Spleen (tissue), 11 donors: ENCODE measurements around the gene SCML1. TPM values are rescaled to one million over a fixed set of nuclear protein-coding genes. Genes with fewer than 3 reads are reported as not detected.

Source experiments
- DNase-seq: peaks from one replicate; pipeline ENCODE4 v3.0.0-alpha.2; 2020
- H3K27ac ChIP-seq, 8 donors: fragments of 200-600 bp; sonication (generic) in 7 of 8; 1 replicate in 4 of 8; 2 replicates in 4 of 8; pipeline versions ENCODE4 v1.5.0 to v1.8.0; 2016 to 2021; ENCODE audit warnings: inconsistent platforms in 4 of 8, mild to moderate bottlenecking in 4 of 8, moderate library complexity in 1 of 8
- H3K27me3 ChIP-seq, 7 donors: fragments of 200-600 bp; sonication (generic) in 6 of 7; replicated peaks in 1 of 7; 1 replicate in 4 of 7; 2 replicates in 3 of 7; pipeline versions ENCODE4 v1.5.0 to v1.8.0; 2016 to 2021; ENCODE audit warnings: inconsistent platforms in 3 of 7, mild to moderate bottlenecking in 1 of 7
- H3K36me3 ChIP-seq, 6 donors: fragments of 200-600 bp; sonication (generic) in 5 of 6; 1 replicate in 4 of 6; 2 replicates in 2 of 6; pipeline versions ENCODE4 v1.5.0 to v1.8.0; 2016 to 2021; ENCODE audit warnings: inconsistent platforms in 2 of 6
- H3K4me1 ChIP-seq, 6 donors: fragments of 200-600 bp; sonication (generic) in 5 of 6; 1 replicate in 3 of 6; 2 replicates in 3 of 6; pipeline versions ENCODE4 v1.5.0 to v1.8.0; 2016 to 2021; ENCODE audit warnings: inconsistent platforms in 3 of 6
- H3K4me3 ChIP-seq, 8 donors: fragments of 200-600 bp; sonication (generic) in 7 of 8; 1 replicate in 4 of 8; 2 replicates in 4 of 8; pipeline versions ENCODE4 v1.5.0 to v1.8.0; 2016 to 2021; ENCODE audit warnings: inconsistent platforms in 4 of 8, mild to moderate bottlenecking in 4 of 8, moderate library complexity in 2 of 8
- H3K9me3 ChIP-seq, 8 donors: fragments of 200-600 bp; sonication (generic) in 7 of 8; 1 replicate in 4 of 8; 2 replicates in 4 of 8; pipeline versions ENCODE4 v1.5.0 to v1.8.0; 2016 to 2021; ENCODE audit warnings: inconsistent platforms in 4 of 8
- POLR2A ChIP-seq, 3 donors: fragments of 450-650 bp; IDR thresholded peaks; one replicate each; pipeline ENCODE4 v1.5.1; 2017; ENCODE audit warnings: antibody characterized with exemption in 3 of 3, mild to moderate bottlenecking in 1 of 3
- POLR2AphosphoS5 ChIP-seq, 3 donors: sonication (generic); formaldehyde crosslinking; IDR thresholded peaks; one replicate each; pipeline ENCODE4 v1.5.1; 2017; ENCODE audit warnings: antibody characterized with exemption in 3 of 3
- WGBS, 5 donors: extraction: QIAGEN DNeasy Blood & Tissue Kit in 3 of 5; methylation state at CpG; one replicate each; pipeline versions ENCODE4 v1.1.5 to v1.1.7; 2013 to 2018; 5-methylcytosine and 5-hydroxymethylcytosine counted together
- intact Hi-C: fragments of 100-400 bp; cut with DNase I; formaldehyde crosslinking; loops from one replicate; pipeline ENCODE4 v1.15.0; 2023; ENCODE audit warnings: low total_unique reads
- polyA plus RNA-seq, 3 donors: library from polyadenylated mRNA; stranded (reverse); fragments of 200-250 nt; gene quantifications; one replicate each; pipeline ENCODE4 v1.2.1, GENCODE V29; 2013
- total RNA-seq, 7 donors: library from RNA; depleted of rRNA in 3 of 7; stranded (reverse); fragments of >200 nt in 3 of 7; fragmentation: NEBNext Ultra II Directional in 4 of 7; extraction: Animal tissue kit (Norgen Biotek cat#: 25700) in 4 of 7; gene quantifications; one replicate each; pipeline versions ENCODE4 v1.1.0 to v1.2.1, GENCODE V29; 2016 to 2021
- TF ChIP-seq, protein P1 (sequence below), 11 experiments: fragments of 200-600 bp in 7 of 11; fragments of 450-650 bp in 4 of 11; sonication (generic) in 4 of 11; IDR thresholded peaks in 8 of 11; conservative IDR thresholded peaks in 3 of 11; 1 replicate in 7 of 11; 2 replicates in 4 of 11; pipeline versions ENCODE4 v1.4.0 to v1.8.0; 2016 to 2021; ENCODE audit warnings: antibody characterized with exemption in 11 of 11, inconsistent platforms in 4 of 11, mild to moderate bottlenecking in 1 of 11
- donor health status: healthy with polysubstance abuse.
- donor health status: DM: no; HTN: no; CAD: no; lungs with moderate emphysema.
- donor health status: DM: no; HTN: no; CAD: no.
- donor health status: Bipolar disorder and iron deficiency.
- donor health status: healthy.
- donor health status: DM: no; HTN: no; CAD: no.
- donor health status: DM: yes; HTN: yes; CAD: no.

Gene SCML1
- total and polyA plus RNA-seq, 10 donors, result 10.4 to 22.7 (median 15.3) TPM

DNA sequence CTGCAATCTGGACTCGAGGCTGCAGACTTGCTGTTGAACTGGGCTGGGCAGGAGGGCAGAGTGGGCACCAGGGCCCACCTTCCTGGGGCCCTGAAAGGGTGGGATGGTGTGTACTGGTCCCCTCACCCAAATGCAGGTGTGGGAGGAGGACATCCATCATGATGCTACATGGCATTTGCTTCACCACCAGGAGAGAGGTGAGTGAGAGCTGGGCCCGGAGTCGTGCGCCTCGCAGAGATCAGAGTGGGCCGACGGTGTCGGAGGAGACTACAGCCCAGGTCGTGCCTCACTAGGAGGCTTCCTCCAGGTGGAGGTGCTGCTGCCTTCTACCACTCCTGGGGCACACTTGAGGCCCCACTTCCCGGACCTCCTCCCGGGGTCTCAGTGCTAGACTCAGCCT is 50.3 kb downstream of the SCML1 start:
- 80 to 93% (median 91%) methylated on average over 6 to 11 of the region's 11 CpGs; no CpG with 5 or more reads in 1 of the 5 donors for WGBS, 5 donors
- Histone ChIP-seq H3K27me3 (peaks cover 0 to 26% (median 0%) of the 10 kb centered on the region in 7 donors), H3K9me3 (no peaks in the 10 kb centered on the region), H3K36me3 (no peaks in the 10 kb centered on the region), H3K27ac (no peak overlapping the region), H3K4me3 (no peak overlapping the region), H3K4me1 (no peaks in the 10 kb centered on the region)
- no peak for TF ChIP-seq POLR2AphosphoS5 (IDR thresholded peaks at IDR 0.05)
- TF ChIP-seq, protein P1, sequence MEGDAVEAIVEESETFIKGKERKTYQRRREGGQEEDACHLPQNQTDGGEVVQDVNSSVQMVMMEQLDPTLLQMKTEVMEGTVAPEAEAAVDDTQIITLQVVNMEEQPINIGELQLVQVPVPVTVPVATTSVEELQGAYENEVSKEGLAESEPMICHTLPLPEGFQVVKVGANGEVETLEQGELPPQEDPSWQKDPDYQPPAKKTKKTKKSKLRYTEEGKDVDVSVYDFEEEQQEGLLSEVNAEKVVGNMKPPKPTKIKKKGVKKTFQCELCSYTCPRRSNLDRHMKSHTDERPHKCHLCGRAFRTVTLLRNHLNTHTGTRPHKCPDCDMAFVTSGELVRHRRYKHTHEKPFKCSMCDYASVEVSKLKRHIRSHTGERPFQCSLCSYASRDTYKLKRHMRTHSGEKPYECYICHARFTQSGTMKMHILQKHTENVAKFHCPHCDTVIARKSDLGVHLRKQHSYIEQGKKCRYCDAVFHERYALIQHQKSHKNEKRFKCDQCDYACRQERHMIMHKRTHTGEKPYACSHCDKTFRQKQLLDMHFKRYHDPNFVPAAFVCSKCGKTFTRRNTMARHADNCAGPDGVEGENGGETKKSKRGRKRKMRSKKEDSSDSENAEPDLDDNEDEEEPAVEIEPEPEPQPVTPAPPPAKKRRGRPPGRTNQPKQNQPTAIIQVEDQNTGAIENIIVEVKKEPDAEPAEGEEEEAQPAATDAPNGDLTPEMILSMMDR (IDR thresholded peaks at IDR 0.05 in 8 of 11, conservative IDR thresholded peaks at IDR 0.05 in 3 of 11), result no peak
- TF ChIP-seq POLR2A (IDR thresholded peaks at IDR 0.05), result no peak
- DNase-seq, result no peak
- intact Hi-C loops, result no loop called here

DNA sequence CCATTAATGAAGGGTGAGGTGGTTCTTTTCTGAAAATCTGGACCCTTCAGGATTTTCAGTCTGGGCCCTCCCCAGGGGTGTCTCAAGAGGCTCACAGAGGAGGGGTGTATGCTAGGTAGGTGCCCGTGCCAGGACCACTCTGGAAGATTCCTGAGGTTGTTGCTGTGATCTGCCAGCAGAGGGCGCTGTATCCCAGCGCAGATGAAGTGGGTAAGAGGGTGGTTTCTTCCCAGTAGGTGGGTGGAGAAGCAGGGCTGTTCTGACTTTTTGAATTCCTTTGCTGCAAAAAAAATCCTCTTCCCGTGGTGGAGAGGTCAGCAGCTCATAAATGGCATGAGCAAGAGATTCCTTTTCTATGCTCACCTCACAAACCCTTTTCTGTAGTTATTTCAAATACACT is 51.1 kb downstream of the SCML1 start:
- Histone ChIP-seq H3K4me3 (no peak overlapping the region), H3K27ac (no peak overlapping the region), H3K36me3 (no peaks in the 10 kb centered on the region), H3K9me3 (no peaks in the 10 kb centered on the region), H3K27me3 (peaks cover 0 to 26% (median 0%) of the 10 kb centered on the region in 7 donors), H3K4me1 (no peaks in the 10 kb centered on the region)
- no peak for TF ChIP-seq POLR2A (IDR thresholded peaks at IDR 0.05)
- TF ChIP-seq, protein P1 (IDR thresholded peaks at IDR 0.05 in 8 of 11, conservative IDR thresholded peaks at IDR 0.05 in 3 of 11), result peak in 10 of 11 experiments; percentile 30 to 66 (median 57)
- WGBS, 5 donors, result 0 to 18% (median 6%) methylated on average over 1 to 4 of the region's 4 CpGs
- intact Hi-C loops, result no loop called here
- DNase-seq, result no peak

DNA sequence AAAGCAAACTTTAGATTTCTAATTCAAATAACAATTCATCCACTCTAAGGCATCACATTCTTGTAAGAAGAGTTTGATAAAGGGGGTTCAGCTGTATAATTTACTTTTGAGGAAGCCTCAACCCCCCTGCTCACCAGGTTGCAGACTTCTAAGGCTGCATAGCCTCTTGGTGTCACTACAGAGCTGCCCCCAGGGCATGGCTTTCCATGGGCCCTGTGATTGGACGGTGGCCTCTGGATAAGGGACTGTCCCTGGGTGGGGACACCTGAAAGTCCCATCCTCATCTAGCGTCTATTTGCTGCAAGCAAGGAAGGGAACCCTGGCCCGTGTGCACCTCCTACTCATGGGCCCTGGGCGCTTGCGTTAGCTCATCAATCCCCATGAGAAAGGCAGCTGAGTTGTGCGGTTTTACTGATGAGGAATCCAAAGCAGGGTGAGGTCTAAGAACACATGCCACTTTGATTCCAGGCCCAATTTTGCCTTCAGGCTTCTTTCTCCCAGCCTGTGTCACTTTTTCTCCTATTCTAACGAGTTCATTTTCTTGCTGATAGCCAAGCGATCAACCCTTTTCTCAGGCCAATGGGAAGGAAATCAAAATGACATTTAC is 51.8 kb downstream of the SCML1 start:
- intact Hi-C loops, result no loop called here
- Histone ChIP-seq H3K9me3 (no peaks in the 10 kb centered on the region), H3K27me3 (peaks cover 0 to 26% (median 0%) of the 10 kb centered on the region in 7 donors), H3K4me1 (no peaks in the 10 kb centered on the region), H3K4me3 (no peak overlapping the region), H3K36me3 (no peaks in the 10 kb centered on the region), H3K27ac (no peak overlapping the region)
- 68 to 89% (median 87%) methylated on average over 8 of the region's 8 CpGs for WGBS, 5 donors
- TF ChIP-seq, protein P1 (IDR thresholded peaks at IDR 0.05 in 8 of 11, conservative IDR thresholded peaks at IDR 0.05 in 3 of 11), result no peak
- TF ChIP-seq POLR2AphosphoS5 (IDR thresholded peaks at IDR 0.05) (no peak), POLR2A (IDR thresholded peaks at IDR 0.05) (no peak)
- no peak for DNase-seq

DNA sequence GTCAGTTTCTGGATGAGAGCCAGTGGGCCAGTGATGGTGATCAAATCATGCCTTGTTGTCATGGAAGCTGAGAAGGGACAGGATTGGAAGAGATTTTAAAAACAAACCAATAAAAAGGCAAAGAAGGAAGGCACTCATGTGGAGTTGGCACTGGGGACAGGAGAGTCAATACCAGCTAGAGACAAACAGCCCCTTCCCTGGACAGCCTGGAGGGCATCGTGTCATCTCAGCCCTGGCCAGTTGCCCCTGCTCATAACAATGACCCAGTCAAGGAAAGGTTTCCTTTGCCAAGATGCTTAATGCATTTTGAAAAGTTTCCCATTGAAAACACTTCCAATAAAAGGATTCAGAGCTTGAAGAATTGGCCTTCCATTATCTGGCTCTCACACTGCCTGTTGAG is 55.5 kb downstream of the SCML1 start:
- no peak for DNase-seq
- 33 to 78% (median 45%) methylated on average over 1 of the region's 1 CpG for WGBS, 5 donors
- H3K4me3 ChIP-seq, result no peak overlapping the region
- TF ChIP-seq, protein P1 (IDR thresholded peaks at IDR 0.05 in 8 of 11, conservative IDR thresholded peaks at IDR 0.05 in 3 of 11), result no peak
- TF ChIP-seq POLR2A (IDR thresholded peaks at IDR 0.05) (no peak), POLR2AphosphoS5 (IDR thresholded peaks at IDR 0.05) (no peak)
- no peaks in the 10 kb centered on the region for H3K9me3 ChIP-seq
- peaks cover 0 to 21% (median 0%) of the 10 kb centered on the region in 7 donors for H3K27me3 ChIP-seq
- no peaks in the 10 kb centered on the region for H3K4me1 ChIP-seq
- intact Hi-C loops, result no loop called here
- no peaks in the 10 kb centered on the region for H3K36me3 ChIP-seq
- H3K27ac ChIP-seq, result no peak overlapping the region
